Activated B cell treated with CpG ODN at 0.5 μM for 24 hours (primary cell): Measurements from ENCODE around the gene BEX2. TPM values are rescaled to one million over a fixed set of nuclear protein-coding genes. Genes with fewer than 3 reads are reported as not detected.
A peak's percentile ranks its signal among the peaks of the same experiment; 100 is the strongest.

ENCODE experiments used
- ATAC-seq: fragments of 200-7000 bp; cut with Tn5 transposase; one replicate; pipeline ENCODE4 v1.10.0; 2021; ENCODE audit warnings: low read depth, mild to moderate bottlenecking, moderate library complexity
- CTCF ChIA-PET: fragments of 350-600 bp; sonication (Branson Sonifier 250); formaldehyde crosslinking; loops from one replicate; lab custom pipeline; 2021; ENCODE audit warnings: antibody characterized with exemption; lab: Charles Lee
- POLR2A ChIA-PET: fragments of 350-600 bp; sonication (Branson Sonifier 250); formaldehyde crosslinking; loops from one replicate; lab custom pipeline; 2021; ENCODE audit warnings: antibody characterized with exemption; lab: Charles Lee
- DNase-seq: peaks from one replicate; pipeline ENCODE4 v3.0.0; 2022
- H3K27ac Mint-ChIP-seq: one replicate; pipeline ENCODE4 v1.8.0; 2020; ENCODE audit warnings: mixed read lengths
- H3K27me3 Mint-ChIP-seq: one replicate; pipeline ENCODE4 v1.8.0; 2021; ENCODE audit warnings: mixed read lengths
- H3K36me3 Mint-ChIP-seq: one replicate; pipeline ENCODE4 v1.8.0; 2021; ENCODE audit warnings: low read depth, mixed read lengths
- H3K4me1 Mint-ChIP-seq: one replicate; pipeline ENCODE4 v1.8.0; 2021; ENCODE audit warnings: mixed read lengths
- H3K4me3 Mint-ChIP-seq: one replicate; pipeline ENCODE4 v1.8.0; 2020; ENCODE audit warnings: mild to moderate bottlenecking, mixed read lengths
- H3K9me3 Mint-ChIP-seq: one replicate; pipeline ENCODE4 v1.8.0; 2020; ENCODE audit warnings: mixed read lengths
- CTCF ChIP-seq: fragments of 200-600 bp; IDR thresholded peaks from one replicate; pipeline ENCODE4 v1.8.0; 2022; ENCODE audit warnings: antibody characterized with exemption, mild to moderate bottlenecking
- intact Hi-C: fragments of 100-400 bp; cut with micrococcal nuclease; formaldehyde crosslinking; loops from one replicate; pipeline ENCODE4 v1.15.1; 2024
- total RNA-seq: library from RNA; stranded (reverse); gene quantifications from 2 replicates; pipeline ENCODE4 v1.2.3, GENCODE V29; 2022

The BEX2 gene
- total RNA-seq, 1 donor from 2014 or later, result 12.3 TPM

GRCh38 chrX:103356130-103356798 is 45.5 kb upstream of the BEX2 start, which contains the start of gene TCEAL9:
Gene TCEAL9, plus strand, starts transcription at chrX:103356506. Its CDS starts 1,179 bp downstream, at chrX:103357685.
- H3K36me3 Mint-ChIP-seq, result no peaks in the 10 kb centered on the region
- intact Hi-C loops, result no loop called here
- CTCF ChIA-PET, result no interaction called here
- DNase-seq (no peak), ATAC-seq (no peak)
- POLR2A ChIA-PET, result no interaction called here
- H3K27ac Mint-ChIP-seq, result no peak within 1 kb of the TSS
- peaks cover 2% of the 10 kb centered on the region for H3K27me3 Mint-ChIP-seq
- H3K9me3 Mint-ChIP-seq, result no peaks in the 10 kb centered on the region
- peak within 1 kb of the TSS; percentile 85 for H3K4me3 Mint-ChIP-seq
- no peak for TF ChIP-seq CTCF
- peaks cover 5% of the 10 kb centered on the region for H3K4me1 Mint-ChIP-seq

GRCh38 chrX:103347682-103348397 is 37.0 kb upstream of the BEX2 start:
- ChIA-PET POLR2A (no interaction called here), CTCF (no interaction called here)
- no peaks in the 10 kb centered on the region for H3K9me3 Mint-ChIP-seq
- ATAC-seq, result no peak
- H3K27ac Mint-ChIP-seq, result no peak overlapping the region
- H3K4me3 Mint-ChIP-seq, result no peak overlapping the region
- no peaks in the 10 kb centered on the region for H3K36me3 Mint-ChIP-seq
- no peaks in the 10 kb centered on the region for H3K4me1 Mint-ChIP-seq
- H3K27me3 Mint-ChIP-seq, result peaks cover 5% of the 10 kb centered on the region
- intact Hi-C loops, result no loop called here
- DNase-seq, result no peak
- no peak for TF ChIP-seq CTCF

- Mint-ChIP-seq H3K9me3 (no peaks in the 10 kb centered on the region), H3K27ac (no peak overlapping the region), H3K36me3 (no peaks in the 10 kb centered on the region), H3K4me3 (no peak overlapping the region), H3K27me3 (peaks cover 5% of the 10 kb centered on the region), H3K4me1 (no peaks in the 10 kb centered on the region)
- CTCF ChIA-PET, result no interaction called here
- POLR2A ChIA-PET, result no interaction called here
- DNase-seq (no peak), ATAC-seq (no peak)
- intact Hi-C loops, result no loop called here
- TF ChIP-seq CTCF, result no peak
Measured at GRCh38 chrX:103344606-103345005, 33.8 kb upstream of the BEX2 start.

- ChIA-PET CTCF (no interaction called here), POLR2A (no interaction called here)
- DNase-seq (no peak), ATAC-seq (no peak)
- Mint-ChIP-seq H3K4me1 (no peaks in the 10 kb centered on the region), H3K4me3 (no peak overlapping the region), H3K36me3 (no peaks in the 10 kb centered on the region), H3K27me3 (peaks cover 5% of the 10 kb centered on the region), H3K9me3 (no peaks in the 10 kb centered on the region), H3K27ac (no peak overlapping the region)
- intact Hi-C loops, result loop anchor here (1.0 kb wide), 3 partner anchors 121 to 147 kb away; no protein-coding TSS in a partner anchor
- peak; percentile 14 for TF ChIP-seq CTCF
Measured at GRCh38 chrX:103343105-103343504, 32.3 kb upstream of the BEX2 start.

GRCh38 chrX:103338663-103339062 is 27.9 kb upstream of the BEX2 start:
- Mint-ChIP-seq H3K4me3 (no peak overlapping the region), H3K4me1 (no peaks in the 10 kb centered on the region), H3K27me3 (no peaks in the 10 kb centered on the region), H3K36me3 (no peaks in the 10 kb centered on the region), H3K9me3 (no peaks in the 10 kb centered on the region), H3K27ac (no peak overlapping the region)
- intact Hi-C loops, result no loop called here
- no peak for DNase-seq
- TF ChIP-seq CTCF, result no peak
- POLR2A ChIA-PET, result no interaction called here
- ATAC-seq, result no peak
- CTCF ChIA-PET, result no interaction called here
